OCI-LY1 (cell line): ENCODE data around the gene MYLK4.

Experiments used
- EZH2 ChIP-seq: fragments of 200-600 bp; sonication (generic), shearing (Covaris generic); IDR thresholded peaks from 2 replicates; pipeline ENCODE4 v1.8.0; 2017; ENCODE audit warnings: borderline replicate concordance, mixed run types, mild to moderate bottlenecking, antibody characterized with exemption, low read length, moderate library complexity, mixed read lengths
- TF ChIP-seq, protein P1 (sequence below): fragments of 200-600 bp; sonication (generic), shearing (Covaris generic); IDR thresholded peaks from 2 replicates; pipeline ENCODE4 v1.5.1; 2017; ENCODE audit warnings: mild to moderate bottlenecking, antibody characterized with exemption, low read length, moderate library complexity, mixed read lengths

DNA sequence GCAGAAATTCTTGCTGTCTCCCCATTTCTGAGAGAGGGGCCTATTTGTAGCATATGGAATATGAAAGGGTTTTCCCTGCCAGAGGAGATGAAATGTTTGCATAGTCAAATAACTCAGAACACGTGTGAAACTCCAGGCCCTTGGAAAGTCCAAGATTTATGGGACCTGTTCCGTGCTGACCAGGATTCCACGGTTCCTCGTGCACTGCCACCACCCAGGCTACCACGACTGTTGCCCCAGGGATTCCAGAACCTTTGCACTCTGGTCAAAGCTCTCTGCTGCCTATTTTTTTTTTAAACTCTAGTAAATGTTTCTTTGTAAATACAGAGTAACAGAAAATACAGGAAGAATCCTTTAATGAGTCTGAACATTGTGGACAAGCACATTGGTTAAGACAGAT lies 35.0 kb downstream of the MYLK4 start:
- TF ChIP-seq, protein P1, sequence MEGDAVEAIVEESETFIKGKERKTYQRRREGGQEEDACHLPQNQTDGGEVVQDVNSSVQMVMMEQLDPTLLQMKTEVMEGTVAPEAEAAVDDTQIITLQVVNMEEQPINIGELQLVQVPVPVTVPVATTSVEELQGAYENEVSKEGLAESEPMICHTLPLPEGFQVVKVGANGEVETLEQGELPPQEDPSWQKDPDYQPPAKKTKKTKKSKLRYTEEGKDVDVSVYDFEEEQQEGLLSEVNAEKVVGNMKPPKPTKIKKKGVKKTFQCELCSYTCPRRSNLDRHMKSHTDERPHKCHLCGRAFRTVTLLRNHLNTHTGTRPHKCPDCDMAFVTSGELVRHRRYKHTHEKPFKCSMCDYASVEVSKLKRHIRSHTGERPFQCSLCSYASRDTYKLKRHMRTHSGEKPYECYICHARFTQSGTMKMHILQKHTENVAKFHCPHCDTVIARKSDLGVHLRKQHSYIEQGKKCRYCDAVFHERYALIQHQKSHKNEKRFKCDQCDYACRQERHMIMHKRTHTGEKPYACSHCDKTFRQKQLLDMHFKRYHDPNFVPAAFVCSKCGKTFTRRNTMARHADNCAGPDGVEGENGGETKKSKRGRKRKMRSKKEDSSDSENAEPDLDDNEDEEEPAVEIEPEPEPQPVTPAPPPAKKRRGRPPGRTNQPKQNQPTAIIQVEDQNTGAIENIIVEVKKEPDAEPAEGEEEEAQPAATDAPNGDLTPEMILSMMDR, result no peak
- TF ChIP-seq EZH2, result no peak
